Endometrial microvascular endothelial cells (primary cell): Measurements from ENCODE around the gene DMD. TPM values are rescaled to one million over a fixed set of nuclear protein-coding genes. Genes with fewer than 3 reads are reported as not detected.

Source experiments
- in situ Hi-C: cut with HindIII; loops from 2 replicates; pipeline ENCODE4 v1.10.0; 2017; ENCODE audit warnings: low sequenced_read_pairs, low pct_unique_long_range_greater_than_20kb; ENCODE audit errors: inconsistent ontology term
- total RNA-seq: library from RNA; depleted of rRNA; stranded (reverse); fragments of >200 nt; gene quantifications from one replicate; pipeline ENCODE4 v1.2.3, GENCODE V29; 2015; ENCODE audit errors: inconsistent ontology term

The DMD gene
- total RNA-seq, 1 donor from 2014 or later, result 1.2 TPM

DNA sequence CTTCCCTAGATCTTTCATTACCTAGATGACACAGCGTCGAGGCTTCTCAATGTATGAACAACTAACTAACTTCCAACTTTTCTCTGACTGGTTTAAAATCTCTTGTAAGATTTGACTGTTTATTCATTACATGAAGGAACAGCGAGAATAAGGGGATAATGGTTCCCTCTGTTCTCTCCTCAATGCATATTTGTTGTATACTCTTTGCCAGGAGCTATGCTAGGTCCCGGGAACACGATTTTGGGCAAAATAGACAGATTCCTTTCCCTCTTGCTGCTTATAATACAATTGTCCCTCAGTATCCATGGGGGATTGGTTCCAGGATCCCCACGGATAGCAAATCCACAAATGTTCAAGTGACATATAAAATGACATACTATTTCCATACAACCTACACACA is 1020.0 kb downstream of the DMD start:
- in situ Hi-C loops, result no loop called here

DNA sequence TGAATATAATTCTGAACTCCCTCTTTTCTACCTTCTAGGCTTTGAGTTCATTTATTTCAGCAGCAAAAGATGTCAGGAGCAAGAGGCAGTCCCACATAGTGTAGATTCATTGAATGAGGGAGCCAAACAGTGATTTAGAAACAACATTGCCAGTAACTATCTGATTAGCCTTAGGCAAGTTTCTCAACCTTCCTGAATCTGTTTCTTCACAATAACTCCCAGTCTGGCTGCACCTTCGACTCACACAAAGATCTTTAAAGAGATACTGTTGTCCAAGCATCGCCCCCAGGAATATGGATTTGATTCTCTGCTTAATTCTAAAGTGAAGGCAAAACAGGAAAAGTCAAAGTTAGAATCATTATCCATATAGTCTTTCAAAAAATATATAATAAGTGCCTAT is 1026.2 kb downstream of the DMD start:
- in situ Hi-C loops, result no loop called here

DNA sequence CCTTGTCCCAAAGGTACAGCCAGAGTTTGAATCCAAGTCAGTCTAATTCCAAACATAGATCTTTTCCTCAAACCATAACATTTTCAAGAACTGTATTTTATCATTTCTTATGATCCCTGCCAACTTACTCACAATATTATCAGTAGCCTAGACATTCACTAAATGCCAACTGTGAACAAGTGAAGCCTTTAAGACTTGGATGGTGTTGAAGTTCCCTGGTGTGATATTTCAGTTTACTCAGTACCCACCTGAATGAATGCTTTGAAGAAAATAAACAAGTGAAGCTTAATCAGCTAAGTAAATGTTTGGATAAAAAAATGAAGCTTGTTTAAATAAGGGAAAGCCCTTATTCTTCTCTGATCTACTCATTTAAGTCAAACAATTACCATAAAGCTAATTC is 1028.3 kb downstream of the DMD start:
- in situ Hi-C loops, result no loop called here

DNA sequence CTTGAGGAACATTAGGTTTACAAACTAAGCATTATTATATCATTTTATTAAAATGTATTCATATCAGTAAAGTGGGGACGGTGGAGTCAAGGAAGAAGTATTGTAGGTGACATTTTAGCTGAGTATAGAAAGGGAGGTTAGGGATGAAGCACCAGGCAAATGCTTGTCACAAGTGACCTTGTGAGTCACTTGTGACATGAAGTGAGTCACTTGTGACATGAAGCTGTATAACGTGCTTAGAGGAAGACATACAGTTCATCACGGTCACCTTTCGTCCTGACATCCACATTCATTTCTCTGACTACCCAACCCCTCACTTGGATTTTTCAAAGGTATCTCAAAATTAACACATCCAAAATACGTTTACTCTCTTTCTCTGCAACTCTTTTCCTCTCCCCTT is 1034.8 kb downstream of the DMD start:
- in situ Hi-C loops, result no loop called here

DNA sequence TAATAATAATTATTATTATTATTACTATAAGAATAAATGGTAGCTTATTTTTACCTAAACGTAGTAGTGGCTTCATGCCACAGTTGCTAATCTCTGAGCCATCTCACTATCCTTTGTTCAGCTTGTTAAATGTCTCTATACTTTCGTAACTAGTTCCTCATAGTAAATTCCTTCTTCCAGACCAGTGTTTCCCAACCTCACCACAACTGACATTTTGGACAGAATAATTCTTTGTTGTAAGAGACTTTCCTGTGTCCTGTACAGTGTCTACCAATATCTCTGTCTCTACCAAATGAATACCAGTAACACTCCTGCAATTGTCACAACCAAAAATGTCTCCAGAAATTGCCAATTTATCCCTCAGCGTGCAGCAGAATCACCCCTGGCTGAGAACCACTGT is 1040.9 kb downstream of the DMD start:
- in situ Hi-C loops, result no loop called here

DNA sequence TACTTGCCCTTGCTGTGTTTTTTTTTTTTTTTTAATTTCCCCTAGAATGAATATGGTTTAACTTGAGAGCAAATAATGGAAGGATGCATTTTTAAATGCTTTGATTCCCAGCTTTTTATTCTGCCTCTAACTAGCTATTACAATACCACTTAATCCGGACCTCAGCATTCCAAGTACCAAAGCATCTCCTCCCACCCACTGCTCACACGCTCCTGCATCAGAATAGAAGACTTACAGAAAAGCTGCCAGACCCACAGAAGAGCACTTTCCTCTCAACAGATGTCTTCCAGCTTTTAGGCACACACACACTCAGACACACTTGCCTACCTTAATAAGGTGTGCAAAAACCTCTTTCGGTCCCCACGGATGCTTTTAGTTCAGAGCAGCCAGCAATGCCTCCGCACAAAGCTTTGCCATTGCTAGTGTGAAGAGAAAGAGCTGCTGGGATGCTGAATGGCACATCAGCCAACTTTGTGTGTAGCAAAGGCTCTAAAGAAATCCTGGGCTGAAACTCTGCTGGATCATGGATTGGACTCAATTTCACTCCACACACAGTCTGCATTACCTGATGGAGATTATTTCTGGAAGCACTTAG is 1056.2 kb downstream of the DMD start:
- in situ Hi-C loops, result no loop called here

DNA sequence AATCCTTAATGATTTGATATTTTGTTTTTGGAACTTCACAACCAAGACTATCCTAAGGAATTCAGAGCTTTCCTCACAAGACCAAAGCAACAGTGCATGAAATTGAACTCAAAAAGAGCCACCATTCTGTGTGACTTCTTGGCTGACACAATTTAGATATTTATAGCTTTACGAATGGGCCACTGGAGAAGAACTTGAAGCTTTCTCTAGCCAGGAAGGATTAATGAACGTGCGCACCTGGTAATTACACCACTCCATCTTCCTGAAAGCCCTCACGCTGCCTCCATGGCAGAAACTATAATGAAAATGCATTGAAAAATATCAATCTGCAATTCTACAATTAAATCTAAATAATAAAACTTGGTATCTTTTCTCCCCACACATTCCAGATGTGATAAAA is 1057.8 kb downstream of the DMD start:
- in situ Hi-C loops, result no loop called here

DNA sequence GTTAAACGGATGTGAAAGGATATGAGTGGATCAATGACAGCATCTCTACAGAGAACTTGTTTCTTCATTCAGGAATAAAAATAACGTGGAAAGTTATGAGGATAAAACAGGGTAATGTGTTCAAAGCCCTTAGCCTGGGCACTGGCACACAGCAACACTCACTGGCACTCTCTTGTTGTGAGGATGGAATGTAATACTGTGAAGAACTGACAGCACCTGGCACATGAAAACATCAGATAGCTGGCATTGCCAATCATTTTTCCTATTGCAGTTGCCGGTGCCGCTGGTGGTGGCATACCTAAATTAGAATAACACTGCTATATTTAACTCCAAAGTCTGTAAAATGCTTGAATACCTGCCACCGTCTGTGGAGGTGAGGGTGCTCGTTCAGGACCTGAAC is 1061.2 kb downstream of the DMD start:
- in situ Hi-C loops, result no loop called here

DNA sequence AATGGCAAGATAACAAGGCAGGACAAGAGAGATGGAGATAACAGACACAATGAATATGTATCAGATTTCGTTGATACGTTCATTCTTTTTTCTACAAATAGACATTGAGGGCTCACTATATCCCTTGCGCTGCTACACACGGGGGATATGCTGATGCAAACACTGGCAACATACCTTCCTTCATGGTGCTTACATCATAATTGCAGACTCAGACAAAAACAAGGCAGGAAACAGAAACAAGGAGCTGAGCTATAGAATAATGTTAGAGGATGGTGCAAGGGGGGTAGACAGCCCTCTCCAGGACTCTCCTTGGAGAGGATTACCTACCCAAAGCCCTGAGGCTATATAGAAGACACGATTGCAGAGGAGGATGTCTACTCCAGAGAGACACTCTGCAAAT is 1069.5 kb downstream of the DMD start:
- in situ Hi-C loops, result no loop called here

DNA sequence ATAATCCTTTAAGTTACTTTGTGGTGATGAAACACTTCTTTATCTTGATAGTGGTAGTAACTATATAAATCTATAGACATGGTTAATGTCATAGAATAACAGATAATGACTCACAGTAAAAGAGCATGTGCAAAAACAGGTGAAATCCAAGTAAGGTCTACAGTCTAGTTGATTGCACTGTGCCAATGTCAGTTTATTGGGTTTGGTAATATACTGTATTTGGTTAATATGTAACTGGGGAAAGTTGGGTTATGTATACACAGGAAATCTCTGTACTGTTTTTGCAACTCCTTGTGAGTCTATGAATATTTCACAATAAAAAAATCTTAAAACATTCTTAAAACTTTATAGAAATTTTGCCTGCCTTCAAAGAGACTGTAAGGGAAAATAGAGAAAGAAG is 1071.9 kb downstream of the DMD start:
- in situ Hi-C loops, result no loop called here

DNA sequence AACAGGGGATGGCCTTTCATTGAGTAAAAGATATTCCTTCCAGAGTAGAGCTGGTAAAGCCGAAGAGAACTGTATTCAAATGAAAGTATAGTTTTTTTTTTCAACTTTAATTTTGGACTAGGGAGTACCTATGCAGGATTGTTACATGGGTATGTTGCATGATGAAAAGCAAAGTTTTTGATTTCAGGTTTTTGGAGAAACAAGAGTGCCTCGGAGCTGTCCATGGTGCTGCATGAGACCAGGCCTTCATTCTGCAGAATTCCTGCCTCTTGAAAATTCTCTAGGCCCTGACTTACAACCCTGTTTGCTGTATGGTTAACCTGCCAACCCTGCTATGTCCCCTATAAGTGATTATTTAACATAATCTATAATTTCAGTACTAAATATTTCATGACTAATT is 1073.8 kb downstream of the DMD start:
- in situ Hi-C loops, result no loop called here

DNA sequence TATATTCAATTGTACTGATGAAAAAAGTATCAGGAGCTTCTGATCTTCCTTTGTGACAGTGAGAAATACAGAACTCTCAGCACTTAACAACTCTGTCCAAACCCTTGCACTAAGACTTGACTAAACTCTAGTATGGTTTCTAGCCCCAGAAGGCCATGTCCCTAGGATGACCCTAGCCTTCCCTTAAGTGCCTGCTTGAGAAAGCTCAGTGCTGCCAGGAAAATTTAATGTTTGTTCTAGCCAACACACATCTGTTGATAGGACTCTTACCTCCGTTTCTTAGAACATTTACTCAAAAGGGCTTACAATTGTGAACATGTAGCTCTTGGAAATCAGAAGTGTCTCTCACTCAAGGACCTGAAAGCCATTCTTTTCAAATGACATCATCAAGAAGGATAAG is 1084.4 kb downstream of the DMD start:
- in situ Hi-C loops, result no loop called here

DNA sequence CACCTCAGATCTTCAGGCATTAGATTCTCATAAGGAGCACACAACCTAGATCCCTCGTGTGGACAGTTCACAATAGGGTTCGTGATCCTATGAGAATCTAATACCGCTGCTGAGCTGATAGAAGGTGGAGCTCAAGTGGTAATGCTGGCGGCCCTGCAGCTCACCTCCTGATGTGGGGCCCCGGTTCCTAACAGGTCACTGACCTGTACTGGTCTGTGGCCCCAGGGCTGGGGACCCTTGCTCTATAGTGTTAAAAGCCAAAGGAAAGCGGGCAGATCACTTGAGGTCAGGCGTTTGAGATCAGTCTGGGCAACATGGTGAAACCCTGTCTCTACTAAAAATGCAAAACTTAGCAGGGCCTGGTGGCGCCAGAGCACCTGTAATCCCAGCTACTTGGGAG is 1092.5 kb downstream of the DMD start:
- in situ Hi-C loops, result no loop called here

DNA sequence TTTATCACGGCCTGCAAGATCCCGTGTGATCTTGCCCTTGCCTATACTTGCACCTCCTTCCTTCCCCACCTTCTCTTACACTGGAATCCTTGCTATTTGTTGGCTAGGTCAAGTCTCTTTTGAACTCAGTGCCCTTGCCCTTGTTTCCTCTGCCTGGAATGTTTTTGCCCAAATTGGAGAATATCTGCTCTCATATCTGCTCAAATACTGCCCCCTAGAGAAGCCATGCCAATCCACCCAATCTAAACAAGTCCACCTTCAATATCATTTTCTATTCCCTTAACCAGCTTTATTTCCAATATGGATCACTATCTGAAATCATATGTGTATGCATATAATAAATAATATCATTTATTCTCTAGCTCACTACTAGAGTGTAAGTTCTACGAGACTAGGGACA is 1095.3 kb downstream of the DMD start:
- in situ Hi-C loops, result no loop called here

DNA sequence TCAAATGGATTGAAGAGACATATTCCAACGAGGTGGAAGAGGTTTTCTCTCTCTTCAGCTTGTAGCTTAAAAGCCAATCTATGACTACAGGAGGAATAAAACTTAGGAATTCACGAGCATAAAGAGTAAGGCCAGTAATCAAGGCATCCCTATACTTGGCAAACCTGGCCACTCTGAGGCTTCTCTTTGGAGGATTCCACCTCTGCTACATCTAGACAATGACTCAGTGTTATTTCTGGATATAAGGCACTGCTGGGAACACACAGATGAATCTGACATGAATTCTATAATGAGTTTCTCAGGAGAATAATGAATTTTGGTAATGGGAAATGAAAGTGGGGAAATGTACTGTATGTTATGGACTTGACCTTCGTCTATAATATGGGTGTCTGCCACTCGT is 1123.7 kb downstream of the DMD start:
- in situ Hi-C loops, result no loop called here

DNA sequence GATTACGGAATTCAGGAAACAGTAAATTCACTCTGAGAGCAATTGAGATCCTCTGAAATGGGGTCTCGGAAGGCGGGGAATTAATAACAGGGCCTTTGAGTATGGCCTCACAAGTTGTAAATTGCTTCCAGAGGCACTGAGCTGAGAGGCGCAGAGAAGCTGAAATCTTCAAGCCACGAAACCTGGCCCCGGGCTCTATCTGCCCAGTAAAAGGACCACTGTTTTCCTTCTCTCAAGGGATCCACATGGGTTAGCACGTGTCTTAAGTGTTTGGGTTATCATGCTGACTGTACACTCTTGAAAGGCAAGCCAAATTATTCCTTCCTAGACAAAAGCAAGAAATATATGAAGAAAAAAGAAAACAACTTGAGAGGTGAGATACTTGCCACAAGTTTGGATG is 1126.6 kb downstream of the DMD start:
- in situ Hi-C loops, result no loop called here

DNA sequence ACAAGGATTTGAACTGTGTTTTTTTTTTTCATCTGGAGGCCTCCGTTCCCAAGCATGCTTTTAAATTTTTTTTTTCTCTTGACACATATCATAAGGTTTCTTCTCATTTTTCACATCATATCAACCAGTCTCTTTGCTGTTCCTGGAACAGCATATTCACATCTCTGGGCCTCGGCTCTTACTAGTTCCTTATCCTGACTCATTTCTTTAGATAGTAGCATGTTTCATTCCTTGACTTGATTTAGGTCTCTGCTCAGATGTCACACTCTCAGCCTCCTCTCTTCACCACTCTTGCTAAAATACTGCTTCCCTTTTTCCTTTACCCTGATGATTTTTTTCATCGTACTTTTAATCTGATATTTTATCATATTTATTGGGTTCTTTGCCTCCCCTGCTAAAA is 1163.1 kb downstream of the DMD start:
- in situ Hi-C loops, result no loop called here

DNA sequence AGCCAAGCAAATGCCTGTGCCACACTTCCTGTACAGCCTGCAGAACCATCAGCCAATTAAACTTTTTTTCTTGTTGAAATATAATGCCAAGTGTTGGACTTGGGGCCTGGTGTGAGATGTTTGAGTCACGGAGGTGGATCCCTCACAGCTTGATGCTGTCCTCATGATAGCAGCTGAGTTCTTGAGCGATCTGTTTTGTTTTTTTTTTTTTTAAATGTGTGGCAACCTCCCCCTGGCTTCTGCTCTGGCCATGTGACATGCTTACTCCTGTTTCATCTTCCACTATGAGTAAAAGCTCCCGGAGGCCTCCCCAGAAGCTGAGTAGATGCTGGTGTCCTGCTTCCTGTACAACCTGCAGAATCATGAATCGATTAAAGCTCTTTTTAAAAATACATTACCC is 1166.2 kb downstream of the DMD start:
- in situ Hi-C loops, result no loop called here

DNA sequence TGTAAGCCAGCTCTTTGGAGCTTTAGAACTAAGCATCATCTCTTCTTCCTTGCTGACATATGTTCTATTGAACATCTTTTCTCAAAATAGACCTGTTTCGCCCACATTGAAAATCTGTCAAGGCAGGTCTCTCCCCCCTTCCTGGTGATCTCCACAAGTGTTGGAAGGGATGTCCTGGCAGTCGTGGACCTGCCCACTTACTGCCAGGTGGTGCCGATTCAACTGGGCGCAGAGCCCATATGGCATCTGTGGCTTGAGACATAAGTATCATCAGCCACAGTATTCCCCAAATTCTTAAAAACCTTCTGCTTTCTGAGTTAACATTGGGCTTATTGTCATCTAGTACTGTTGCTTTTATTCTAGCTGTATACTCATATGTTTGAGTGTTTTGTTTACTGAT is 1170.2 kb downstream of the DMD start:
- in situ Hi-C loops, result no loop called here

DNA sequence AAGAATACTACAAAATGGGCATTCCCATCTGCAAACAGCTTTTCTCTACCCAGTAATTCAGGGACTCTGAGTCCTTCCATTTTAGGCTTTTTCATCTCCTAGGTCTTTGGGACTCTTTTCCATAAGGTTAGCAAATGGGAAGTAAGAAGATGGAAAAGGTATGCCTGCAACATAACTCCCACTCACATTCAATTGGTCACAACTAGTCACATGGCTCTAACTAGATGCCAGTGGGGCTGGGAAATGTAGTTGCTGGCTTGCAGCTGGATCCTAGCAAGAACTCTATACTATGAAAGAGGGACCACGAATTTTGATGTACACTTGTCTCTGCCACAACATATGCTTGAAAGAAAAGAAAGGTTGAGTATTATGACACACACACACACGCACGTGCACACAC is 1184.6 kb downstream of the DMD start:
- in situ Hi-C loops, result no loop called here

DNA sequence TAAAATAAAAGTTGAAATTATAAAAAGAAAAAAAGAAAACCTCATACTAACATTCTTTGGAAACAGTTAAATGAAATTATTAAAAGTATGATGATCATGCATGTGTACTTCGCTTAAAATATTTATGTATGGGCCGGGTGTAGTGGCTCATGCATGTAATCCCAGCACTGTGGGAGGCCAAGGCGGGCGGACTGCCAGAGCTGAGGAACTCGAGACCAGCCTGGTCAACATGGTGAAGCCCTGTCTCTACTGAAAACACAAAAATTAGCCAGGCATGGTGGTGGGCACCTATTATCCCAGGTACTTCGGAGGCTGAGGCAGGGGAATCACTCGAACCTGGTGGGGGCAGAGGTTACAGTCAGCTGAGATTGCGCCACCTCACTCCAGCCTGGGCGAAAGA is 1187.3 kb downstream of the DMD start:
- in situ Hi-C loops, result no loop called here

DNA sequence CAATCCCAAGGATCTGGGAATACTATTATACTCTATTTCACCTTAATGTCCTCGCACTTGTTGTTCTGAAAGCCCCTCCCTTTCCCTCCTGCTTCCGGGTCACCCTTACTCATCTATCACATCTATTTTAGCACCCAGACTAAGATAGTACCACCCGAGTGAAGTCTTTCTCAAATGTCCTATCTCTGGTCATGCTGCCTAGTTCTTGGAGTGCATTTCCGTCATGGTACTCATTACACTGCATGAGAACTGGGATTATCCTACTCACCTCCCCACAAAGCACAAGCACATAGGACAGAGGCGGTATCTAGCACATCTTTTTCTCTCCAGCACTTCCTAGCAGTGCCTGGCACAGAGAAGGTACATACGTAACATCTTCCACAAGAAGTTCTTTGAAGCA is 1195.2 kb downstream of the DMD start:
- in situ Hi-C loops, result no loop called here
